Adrenal gland (tissue), 5 donors: Measurements from ENCODE around the gene ACSL6.

Experiments
- POLR2A ChIP-seq, 2 donors: fragments of 450-650 bp; IDR thresholded peaks; one replicate each; pipeline ENCODE4 v1.6.1; 2017; ENCODE audit warnings: antibody characterized with exemption in 2 of 2, mild to moderate bottlenecking in 2 of 2, moderate library complexity in 1 of 2
- TF ChIP-seq, protein P1 (sequence below), 6 experiments: fragments of 450-650 bp in 4 of 6; fragments of 200-600 bp in 2 of 6; sonication (generic) in 1 of 6; IDR thresholded peaks; 1 replicate in 5 of 6; 2 replicates in 1 of 6; pipeline versions ENCODE4 v1.5.1 to v1.8.0; 2016 to 2021; ENCODE audit warnings: antibody characterized with exemption in 6 of 6, mild to moderate bottlenecking in 2 of 6, moderate library complexity in 1 of 6
- donor health status: DM: no; HTN: no; CAD: no.

DNA sequence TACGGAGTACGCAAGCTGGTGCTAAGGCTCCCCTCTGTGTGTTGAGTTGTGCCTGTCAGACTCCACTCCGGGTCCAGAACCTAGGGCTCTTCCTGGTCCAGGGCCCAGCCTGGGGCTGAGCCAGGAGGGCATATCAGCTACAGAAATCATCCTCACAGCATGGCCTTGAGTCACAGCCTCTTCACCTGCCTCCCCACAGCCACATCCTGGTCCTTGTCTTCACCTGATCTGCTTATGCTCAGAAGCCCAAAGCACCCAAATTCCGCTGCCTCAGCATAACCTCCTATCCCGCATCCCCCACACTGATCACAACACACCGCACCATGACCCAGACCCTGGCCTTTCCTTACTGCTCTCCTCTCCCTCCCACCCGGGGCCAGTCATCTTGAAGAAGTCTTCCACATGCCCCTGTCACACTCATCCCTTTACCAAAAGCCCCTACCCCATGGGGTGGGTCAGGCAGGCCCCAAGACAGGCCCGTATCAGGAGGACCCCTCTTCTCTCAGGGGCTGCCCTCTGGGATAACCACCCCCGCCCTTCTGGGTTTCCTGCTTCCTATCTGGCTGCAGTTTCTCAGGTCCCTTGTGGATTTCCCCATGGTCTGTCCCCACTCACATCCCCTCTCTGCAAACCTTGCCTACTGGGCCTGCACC, 47.7 kb upstream of the ACSL6 start:
- TF ChIP-seq, protein P1, sequence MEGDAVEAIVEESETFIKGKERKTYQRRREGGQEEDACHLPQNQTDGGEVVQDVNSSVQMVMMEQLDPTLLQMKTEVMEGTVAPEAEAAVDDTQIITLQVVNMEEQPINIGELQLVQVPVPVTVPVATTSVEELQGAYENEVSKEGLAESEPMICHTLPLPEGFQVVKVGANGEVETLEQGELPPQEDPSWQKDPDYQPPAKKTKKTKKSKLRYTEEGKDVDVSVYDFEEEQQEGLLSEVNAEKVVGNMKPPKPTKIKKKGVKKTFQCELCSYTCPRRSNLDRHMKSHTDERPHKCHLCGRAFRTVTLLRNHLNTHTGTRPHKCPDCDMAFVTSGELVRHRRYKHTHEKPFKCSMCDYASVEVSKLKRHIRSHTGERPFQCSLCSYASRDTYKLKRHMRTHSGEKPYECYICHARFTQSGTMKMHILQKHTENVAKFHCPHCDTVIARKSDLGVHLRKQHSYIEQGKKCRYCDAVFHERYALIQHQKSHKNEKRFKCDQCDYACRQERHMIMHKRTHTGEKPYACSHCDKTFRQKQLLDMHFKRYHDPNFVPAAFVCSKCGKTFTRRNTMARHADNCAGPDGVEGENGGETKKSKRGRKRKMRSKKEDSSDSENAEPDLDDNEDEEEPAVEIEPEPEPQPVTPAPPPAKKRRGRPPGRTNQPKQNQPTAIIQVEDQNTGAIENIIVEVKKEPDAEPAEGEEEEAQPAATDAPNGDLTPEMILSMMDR (IDR thresholded peaks at IDR 0.05): no peak
- TF ChIP-seq POLR2A (IDR thresholded peaks at IDR 0.05): no peak
